Measurements from ENCODE around the gene GCNT2.
"Not testable (repeated sequence)": the region's sequence is repeated elsewhere in the genome, so short reads cannot be mapped to it uniquely, and the experiment has no call there.

GCNT2 gene

GRCh38 chr6:10514049-10514780, 6.9 kb upstream of the GCNT2 start:
- no peak for DNase-seq (ENCODE audit: low read depth)

- DNase-seq (ENCODE audit: low read depth): no peak
Observed at GRCh38 chr6:10516953-10517352, 4.2 kb upstream of the GCNT2 start.

GRCh38 chr6:10518557-10519407, 2.4 kb upstream of the GCNT2 start:
- peak; percentile 81 for DNase-seq (ENCODE audit: low read depth)

GRCh38 chr6:10519408-10519697, 1.8 kb upstream of the GCNT2 start:
- DNase-seq (ENCODE audit: low read depth): not testable (repeated sequence)

- DNase-seq (ENCODE audit: low read depth): no peak
Observed at GRCh38 chr6:10520468-10520867, 683 bp upstream of the GCNT2 start.

- DNase-seq (ENCODE audit: low read depth): no peak
Observed at GRCh38 chr6:10522929-10523573, 1.9 kb downstream of the GCNT2 start.

- no peak for DNase-seq (ENCODE audit: low read depth)
Observed at GRCh38 chr6:10526156-10526555, 5.0 kb downstream of the GCNT2 start.

GRCh38 chr6:10528158-10528981, 7.2 kb downstream of the GCNT2 start:
- DNase-seq (ENCODE audit: low read depth): no peak

GRCh38 chr6:10529231-10529801, 8.2 kb downstream of the GCNT2 start:
- DNase-seq (ENCODE audit: low read depth): no peak

GRCh38 chr6:10529828-10530374, 8.8 kb downstream of the GCNT2 start:
- DNase-seq (ENCODE audit: low read depth): not testable (repeated sequence)

GRCh38 chr6:10531503-10531902, 10.4 kb downstream of the GCNT2 start:
- no peak for DNase-seq (ENCODE audit: low read depth)

GRCh38 chr6:10531942-10532341, 10.8 kb downstream of the GCNT2 start:
- DNase-seq (ENCODE audit: low read depth): no peak

- DNase-seq (ENCODE audit: low read depth): no peak
Observed at GRCh38 chr6:10532392-10532791, 11.2 kb downstream of the GCNT2 start.

GRCh38 chr6:10534419-10534762, 13.2 kb downstream of the GCNT2 start:
- no peak for DNase-seq (ENCODE audit: low read depth)

- DNase-seq (ENCODE audit: low read depth): no peak
Observed at GRCh38 chr6:10535193-10535592, 14.0 kb downstream of the GCNT2 start.

- DNase-seq (ENCODE audit: low read depth): no peak
Observed at GRCh38 chr6:10537726-10538125, 16.6 kb downstream of the GCNT2 start.

- DNase-seq (ENCODE audit: low read depth): no peak
Observed at GRCh38 chr6:10540073-10540746, 19.1 kb downstream of the GCNT2 start.

- DNase-seq (ENCODE audit: low read depth): no peak
Observed at GRCh38 chr6:10541591-10541990, 20.4 kb downstream of the GCNT2 start.

GRCh38 chr6:10542213-10542612, 21.1 kb downstream of the GCNT2 start:
- DNase-seq (ENCODE audit: low read depth): no peak

GRCh38 chr6:10543488-10543887, 22.3 kb downstream of the GCNT2 start:
- DNase-seq (ENCODE audit: low read depth): no peak

GRCh38 chr6:10545482-10545881, 24.3 kb downstream of the GCNT2 start:
- DNase-seq (ENCODE audit: low read depth): no peak

Measured in CMK (cell line).